Raji (cell line): ENCODE data around the gene ASGR1.

Experiments
- POLR2A ChIP-seq: IDR thresholded peaks from 2 replicates; pipeline ENCODE4 v1.6.1; 2011; ENCODE audit warnings: low read depth, low read length, control low read depth; ENCODE audit not compliant: insufficient read depth

Gene ASGR1

DNA sequence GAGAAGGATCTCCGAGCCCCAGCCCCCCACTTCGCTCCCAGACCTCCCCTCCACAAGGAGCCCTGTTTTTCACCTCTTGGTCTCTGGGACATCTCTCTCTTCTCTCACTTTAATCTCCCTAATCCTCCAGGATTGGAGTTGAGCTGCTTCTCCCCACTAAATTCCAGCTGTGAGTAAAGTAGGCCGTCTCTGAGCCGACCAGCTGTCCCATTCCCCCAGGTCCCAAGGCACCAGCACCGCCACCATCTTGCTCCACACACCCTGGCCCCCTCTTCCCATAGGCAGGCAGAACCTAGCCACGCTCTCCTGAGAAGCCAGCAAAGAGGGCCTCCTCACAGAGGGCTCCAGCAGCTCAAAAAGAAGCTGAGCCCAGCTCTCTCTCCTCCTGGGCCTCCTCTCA lies 39.6 kb upstream of the ASGR1 start:
- TF ChIP-seq POLR2A = no peak

DNA sequence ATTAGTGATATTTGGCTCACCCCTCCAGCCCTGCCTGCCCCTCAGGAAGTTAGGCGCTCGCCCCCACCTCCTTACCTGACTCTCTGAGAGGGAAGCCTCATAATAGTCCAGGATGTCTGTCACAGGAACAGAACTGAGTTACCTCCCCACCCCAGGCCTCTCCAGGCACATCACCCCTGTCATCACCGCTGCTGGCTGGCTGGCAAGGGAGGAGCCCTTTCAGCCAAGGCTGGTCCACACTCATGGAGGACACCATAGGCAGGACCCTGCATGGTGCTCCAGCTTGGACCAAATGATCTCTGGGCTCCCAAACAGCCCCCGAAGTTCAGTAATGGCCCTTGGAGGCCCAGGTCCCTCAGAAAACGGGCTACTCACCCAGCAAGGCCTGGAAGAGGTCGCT lies 39.0 kb upstream of the ASGR1 start:
- TF ChIP-seq POLR2A = no peak

DNA sequence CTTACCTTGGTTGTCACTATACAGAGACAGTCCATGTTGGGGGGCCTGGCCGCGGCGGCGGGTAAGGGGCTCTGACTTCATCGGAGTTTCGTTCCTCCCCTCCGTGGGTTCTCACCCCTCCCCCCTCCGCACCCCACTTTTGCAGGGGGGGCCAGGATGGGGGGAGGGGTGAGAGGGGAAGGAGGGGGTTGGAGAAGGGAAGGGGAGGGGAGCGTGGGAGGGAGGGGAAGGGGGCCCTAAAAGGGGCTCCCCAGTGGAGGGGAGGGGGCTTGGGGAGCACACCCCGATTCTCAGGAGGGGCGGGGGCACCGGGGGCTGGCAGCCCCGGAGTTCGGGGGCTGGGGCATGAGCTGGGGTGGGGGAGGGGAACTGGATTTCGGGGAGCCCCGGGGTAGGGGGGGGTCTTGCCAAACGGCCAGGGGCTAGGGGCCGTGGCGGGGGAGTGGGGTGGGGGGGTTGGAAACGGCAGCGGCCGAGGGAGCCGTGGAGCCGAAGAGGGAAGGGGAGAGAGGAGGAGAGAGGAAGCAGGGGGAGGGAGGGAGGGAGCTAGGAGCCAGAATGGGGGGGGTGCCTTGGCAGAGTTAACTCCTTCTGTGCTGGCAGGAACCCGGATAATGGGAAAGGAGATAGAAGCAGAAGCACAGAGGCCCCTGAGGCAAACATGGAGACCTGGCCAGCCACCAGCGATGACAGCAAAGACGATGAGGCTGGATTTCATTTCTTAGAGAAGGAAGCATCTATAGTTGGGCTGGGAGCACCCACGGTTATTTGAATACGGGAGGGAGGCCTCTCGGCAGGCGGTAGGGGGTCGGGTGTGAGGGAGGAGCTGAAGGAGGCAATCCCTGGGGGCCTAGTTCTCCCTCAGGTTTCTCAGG lies 38.2 kb upstream of the ASGR1 start:
- TF ChIP-seq POLR2A = 0 out of 2 replicates have a peak, but pooled peaks have one; percentile 50

DNA sequence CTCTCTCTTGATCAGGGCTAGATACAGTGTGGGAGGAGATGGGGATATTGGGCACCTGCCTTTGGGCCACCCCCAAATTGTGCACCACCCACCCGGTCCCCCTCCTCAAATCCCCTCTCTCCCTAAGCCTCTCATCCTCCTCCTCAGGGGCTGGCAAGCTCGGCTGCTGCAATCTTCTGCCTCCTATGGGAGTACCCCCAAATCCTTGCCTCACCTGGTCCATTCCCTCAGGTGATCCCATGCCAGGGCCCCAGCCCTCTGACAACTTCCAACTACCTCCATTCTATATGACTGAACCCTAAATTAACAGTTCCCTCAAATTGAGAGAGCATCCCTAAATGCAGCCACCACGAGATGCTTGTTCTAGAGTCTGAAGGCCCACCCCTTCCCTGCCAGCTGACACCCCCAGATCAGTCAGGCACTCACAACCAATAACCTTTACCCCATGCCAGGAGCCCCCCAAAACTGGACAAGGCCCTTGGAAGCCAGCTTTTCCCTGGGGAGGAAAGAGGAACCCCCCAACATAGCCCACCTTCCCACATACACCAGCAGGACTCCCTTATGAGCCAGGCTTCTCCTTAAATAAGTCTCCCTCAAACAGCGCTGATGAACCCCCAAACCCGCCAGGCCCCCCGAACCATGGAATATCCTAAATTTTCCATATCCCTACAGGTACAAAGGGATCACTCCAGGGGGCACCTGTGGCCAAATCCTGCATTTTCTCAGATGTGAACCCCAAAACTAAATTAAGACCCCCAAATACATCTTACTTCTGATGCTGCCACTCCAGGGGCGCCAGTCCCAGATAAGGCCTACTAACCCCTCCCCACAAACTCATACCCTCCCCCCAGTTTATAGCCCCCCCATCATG lies 37.3 kb upstream of the ASGR1 start:
- TF ChIP-seq POLR2A = no peak

DNA sequence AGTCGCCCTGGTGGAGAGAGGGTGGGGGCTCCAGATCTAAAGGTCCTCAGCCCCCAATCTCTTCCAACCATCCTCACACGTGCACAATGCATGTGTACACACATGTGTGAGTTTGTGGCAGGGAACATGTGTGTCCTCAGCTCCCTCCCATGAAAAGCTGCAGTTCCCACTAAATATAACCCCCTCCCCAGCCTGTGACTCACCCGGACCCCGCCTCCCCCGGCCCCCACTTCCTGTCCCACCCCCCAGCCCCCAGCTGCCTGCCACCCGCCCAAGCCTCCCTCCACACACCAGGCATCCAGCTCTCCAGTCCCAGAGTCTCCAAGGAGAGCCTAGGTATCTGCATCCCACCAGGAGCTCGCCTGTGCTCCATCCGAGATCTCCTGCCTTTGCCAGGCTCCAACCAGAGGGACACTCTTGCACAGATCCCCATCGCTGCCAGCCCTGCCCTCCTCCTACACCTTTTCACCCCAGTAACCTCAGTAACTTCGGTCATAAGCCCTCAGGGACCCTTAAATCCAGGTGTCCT lies 36.5 kb upstream of the ASGR1 start:
- no peak for TF ChIP-seq POLR2A

DNA sequence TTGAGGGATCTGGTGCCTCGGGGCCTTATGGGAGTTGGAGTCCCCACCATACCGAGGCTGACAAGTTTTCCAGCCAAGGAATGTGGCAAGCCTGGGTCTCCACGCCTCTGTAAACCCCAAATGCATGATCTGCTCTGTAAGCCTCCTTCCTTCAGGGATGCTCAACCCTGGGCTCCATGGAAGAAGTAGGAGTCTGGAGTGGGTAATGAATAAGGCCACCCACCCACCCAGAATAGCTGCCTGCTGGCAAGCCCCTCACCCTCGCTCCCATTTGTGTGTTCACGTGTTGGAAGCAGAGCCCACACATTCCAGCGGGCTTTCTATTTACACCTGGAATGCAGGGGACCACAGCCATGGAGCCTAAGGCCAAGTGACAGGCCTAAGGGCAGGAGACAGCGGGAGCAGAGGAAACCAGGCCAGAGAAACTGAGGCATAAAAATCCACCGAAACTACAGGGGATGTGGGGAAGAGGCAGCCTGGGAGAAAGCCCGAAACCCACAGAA lies 36.0 kb upstream of the ASGR1 start:
- TF ChIP-seq POLR2A = no peak

DNA sequence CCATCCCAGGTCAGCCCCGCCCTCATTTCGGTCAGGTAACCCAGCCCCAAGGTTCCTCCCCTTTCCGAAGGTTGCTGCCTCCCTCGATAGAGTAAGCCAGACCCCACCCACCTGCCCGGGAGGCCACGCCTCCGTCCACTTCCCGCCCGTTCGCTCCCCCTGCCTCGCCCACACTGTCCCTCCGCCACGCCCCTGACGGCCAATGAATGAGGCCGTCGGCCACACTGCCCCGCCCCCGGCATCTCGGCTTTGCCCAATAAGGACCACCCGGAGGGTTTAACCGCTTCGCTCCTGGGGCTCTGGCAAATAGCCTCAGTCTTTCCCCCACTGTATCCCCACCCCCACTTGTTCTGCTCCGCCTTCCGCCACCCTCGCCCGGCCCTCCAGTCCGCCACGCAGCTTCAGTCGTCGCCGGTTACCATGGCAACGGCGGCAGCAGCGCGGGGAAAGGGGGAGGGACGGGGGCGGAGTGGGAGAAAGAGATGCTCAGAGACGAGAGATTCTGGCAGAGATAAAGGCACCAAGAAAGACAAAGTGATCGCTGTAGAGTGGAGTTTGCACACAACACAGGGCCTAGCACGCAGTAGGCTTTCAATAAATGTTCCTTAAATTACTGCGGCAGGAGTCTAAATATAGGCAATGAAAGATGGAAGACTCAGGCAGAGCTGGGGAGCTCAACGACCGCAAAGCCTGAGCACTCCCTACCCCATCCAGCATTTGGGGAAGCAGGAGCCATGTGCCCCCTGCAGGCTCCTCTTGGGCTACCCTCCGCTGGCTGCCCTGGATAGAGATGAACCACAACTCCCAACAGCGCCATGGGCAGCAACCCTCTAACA lies 35.3 kb upstream of the ASGR1 start:
- peak; percentile 43; the same call in 1 of the 2 replicates for TF ChIP-seq POLR2A

DNA sequence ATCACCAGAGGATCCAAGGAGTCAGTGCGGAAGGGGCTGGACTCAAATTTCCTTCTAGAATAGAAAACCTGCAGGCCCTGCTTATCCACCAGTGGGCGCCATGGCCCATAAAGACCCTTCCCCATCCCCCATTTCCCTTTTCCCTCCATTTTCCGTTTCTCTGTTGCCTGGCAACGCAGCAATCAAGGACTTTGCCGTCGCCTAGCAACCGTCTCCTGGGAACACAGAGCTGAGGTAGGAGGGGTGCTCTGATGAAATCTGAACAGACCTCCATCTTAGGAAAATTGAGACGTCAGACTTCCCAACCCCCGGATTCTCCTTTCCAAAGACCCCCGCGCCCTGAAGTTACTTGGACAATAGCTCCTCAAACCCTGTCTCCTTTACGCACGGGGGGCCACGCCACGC lies 34.7 kb upstream of the ASGR1 start:
- no peak for TF ChIP-seq POLR2A

DNA sequence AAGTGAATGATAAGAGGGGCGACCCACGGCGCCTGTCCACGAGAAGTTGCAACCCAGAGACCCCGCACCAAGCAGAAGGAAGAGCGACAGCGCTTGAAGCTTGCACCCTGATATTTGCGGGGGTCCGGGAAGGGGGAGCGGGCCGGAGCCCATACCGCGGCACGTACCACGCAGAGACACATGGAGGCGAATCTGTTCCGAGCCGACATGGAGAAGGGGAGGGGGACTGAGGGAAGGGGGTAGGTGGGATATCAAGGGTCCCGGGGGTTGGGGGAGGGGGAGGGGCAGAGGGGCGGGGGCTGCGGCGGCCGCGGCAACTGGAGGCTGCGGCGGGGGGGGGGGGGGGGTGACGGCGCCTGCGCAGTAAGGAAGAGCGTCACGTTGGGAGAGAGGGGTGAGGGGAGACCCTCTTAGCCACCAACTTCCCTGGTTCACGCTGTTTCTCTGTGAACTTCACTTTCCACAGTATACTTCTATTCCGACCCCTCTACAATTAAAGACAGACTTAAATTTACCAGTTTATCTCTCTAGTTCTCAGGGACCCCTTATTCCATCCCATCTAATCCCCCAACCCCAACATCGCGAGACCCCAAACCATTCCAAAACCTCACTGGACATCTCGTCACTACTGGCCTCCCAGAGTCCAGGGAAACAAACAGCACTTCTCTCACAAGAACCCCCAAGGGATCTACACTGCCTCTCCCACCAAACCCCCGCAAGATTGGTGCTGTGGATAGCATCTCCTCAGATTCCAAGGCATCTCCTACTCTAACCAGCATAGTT lies 32.5 kb upstream of the ASGR1 start:
- no peak for TF ChIP-seq POLR2A

DNA sequence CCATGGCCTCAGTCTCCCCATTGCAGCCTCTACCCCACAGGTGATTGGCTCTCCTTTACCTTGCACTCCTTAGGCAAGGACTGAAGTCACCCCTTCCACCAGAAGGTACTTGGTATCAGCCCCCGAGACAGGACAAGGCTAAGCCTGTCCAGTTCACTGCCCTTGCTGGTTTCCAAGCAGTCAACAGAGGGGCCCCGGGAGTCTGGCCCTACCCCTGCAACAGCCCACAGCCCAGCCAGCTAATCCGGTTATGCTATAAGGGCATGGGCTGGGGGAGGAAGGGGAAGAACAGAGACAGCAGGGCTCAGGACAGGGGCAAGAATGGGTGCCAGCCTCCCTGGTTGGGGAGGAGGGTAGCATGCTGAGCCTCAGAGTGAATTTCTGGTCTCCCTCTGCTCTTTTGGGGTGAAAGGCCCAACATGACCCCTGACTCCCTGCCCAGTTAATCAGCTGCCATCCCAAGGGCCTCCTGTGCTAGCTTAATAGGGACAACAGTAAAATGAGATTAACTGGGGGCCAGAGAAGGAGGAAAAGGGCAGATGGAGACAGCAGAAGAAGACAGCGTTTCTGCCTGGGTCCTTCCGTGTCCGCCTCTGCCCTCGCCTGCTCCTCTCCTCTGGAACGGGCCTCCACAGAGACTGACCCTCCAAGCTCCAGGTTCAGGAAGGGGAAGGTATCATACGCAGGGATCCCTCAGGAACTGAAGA lies 29.7 kb upstream of the ASGR1 start:
- no peak for TF ChIP-seq POLR2A

DNA sequence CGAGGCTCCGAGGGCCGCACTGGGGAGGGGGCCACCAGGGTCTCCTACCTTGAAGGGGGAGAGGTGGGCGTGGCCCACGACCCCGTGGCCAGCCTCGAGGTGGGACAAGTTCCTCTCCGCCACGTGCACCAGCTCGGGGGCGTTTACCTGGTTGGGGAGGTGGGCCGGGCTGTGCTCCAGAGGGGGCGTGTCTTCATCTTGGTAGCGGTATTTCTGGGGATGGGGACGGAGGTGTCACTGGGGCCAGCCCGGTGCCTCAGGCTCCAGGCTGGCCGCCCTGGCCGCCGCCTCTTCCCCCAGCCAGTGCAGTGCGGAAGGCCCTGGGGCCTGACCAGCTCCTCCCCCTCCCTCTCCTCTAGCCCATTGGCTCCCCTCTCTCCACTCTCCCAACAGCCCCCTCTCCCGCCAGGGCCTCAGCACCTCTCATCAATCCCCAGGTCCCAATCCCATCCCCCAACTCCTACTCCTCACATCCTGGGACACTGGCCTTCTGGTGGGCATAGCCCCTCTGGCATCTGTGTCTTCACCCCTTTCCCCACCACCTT lies 28.9 kb upstream of the ASGR1 start:
- no peak for TF ChIP-seq POLR2A

DNA sequence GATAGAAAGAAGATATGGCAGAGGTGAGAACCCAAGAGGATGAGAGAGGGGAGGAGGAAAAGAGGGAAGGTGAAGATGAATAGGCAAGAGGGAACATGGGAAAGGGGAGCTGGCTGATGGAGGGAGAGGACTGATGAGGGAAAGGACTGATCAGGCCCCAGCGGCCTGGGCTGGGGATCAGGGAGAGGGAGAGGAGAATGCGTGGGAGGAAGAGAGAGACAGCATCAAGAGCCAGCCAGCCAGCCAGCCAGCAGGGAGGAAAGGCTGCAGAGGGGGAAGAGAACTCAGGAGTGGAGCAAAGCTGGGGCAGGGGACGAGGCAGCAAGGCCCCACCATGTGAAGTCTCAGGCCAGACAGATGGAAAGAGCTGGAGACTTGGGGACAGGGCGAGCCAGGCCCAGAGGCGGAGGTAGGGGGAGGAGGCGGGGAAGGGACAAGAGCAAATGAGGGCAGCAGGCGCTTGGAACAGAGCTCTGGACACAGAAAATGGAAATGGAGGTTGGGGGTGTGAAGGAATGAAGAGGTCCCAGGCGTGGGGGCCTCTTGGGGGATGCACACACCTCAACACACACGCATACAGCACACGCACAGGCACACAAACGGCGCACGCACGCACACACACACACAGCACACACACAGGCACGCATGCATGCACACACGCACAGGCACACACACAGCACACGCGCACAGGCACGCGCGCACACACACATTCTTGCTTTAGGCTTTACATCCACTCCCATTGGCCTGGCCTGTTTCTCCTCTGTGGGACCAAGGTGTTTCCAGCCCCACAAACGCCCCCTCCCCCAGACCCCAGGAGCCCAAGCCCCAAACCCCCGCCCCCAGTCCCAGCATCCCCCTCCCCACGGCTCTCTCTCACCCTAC lies 28.2 kb upstream of the ASGR1 start:
- TF ChIP-seq POLR2A = no peak

DNA sequence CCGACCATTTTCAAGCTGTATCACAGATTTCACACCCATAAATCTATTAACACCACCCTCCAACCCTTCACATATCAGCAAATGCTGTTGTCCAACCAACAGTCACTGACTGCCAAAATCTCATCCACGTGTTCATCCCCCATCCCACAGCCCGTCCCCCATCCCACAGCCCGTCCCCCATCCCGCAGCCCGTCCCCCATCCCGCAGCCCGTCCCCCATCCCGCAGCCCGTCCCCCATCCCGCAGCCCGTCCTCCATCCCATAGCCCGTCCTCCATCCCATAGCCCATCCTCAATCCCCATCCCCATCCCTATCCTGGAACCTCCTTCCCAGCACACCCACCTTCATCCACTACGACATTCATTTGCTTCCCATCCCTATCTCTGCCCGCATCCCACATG lies 26.4 kb upstream of the ASGR1 start:
- TF ChIP-seq POLR2A = no peak
